Measurements from ENCODE around the gene STMN1. TPM values are rescaled to one million over a fixed set of nuclear protein-coding genes. Genes with fewer than 3 reads are reported as not detected.
"Not testable (repeated sequence)": the region's sequence is repeated elsewhere in the genome, so short reads cannot be mapped to it uniquely, and the experiment has no call there.

Gene STMN1
- total and polyA plus RNA-seq, 2 experiments from 2014 or later = 227 to 1,890 TPM

GRCh38 chr1:25932811-25933400 is 26.7 kb upstream of the STMN1 start:
- H4K20me1 ChIP-seq (replicated peaks; ENCODE audit: insufficient read depth); H3F3A ChIP-seq (replicated peaks; ENCODE audit: low read depth); H3K4me2 ChIP-seq; H3K4me3 Mint-ChIP-seq; H3K36me3 ChIP-seq (ENCODE audit: insufficient read depth); H3K27me3 ChIP-seq (ENCODE audit: insufficient read depth); H3K4me1 ChIP-seq (ENCODE audit: insufficient read depth); H3K36me3 Mint-ChIP-seq (ENCODE audit: low read depth); ATAC-seq; H3K4me3 ChIP-seq; H3K27ac Mint-ChIP-seq; H3K9me3 Mint-ChIP-seq; H3K9me2 ChIP-seq (ENCODE audit: insufficient read depth); H3K27ac ChIP-seq (ENCODE audit: low read depth); H3K27me3 Mint-ChIP-seq (ENCODE audit: insufficient read depth, low read depth, poor library complexity); H3K79me2 ChIP-seq (replicated peaks; ENCODE audit: insufficient read depth); DNase-seq (ENCODE audit: low spot score): not testable (repeated sequence)
- peak overlapping the region; percentile 83; the same call in 1 of the 2 replicates for H2AFZ ChIP-seq
- H3K4me1 Mint-ChIP-seq = peaks cover 13% of the 10 kb centered on the region; the same call in 1 of the 3 replicates

- Mint-ChIP-seq H3K4me1 (peaks cover 19% of the 10 kb centered on the region; the same call in 2 of the 3 replicates), H3K9me3 (no peaks in the 10 kb centered on the region), H3K36me3 (ENCODE audit: low read depth) (no peaks in the 10 kb centered on the region), H3K27ac (no peak overlapping the region), H3K27me3 (ENCODE audit: insufficient read depth, low read depth, poor library complexity) (no peaks in the 10 kb centered on the region), H3K4me3 (no peak overlapping the region)
- no peaks in the 10 kb centered on the region for H3K9me2 ChIP-seq (ENCODE audit: insufficient read depth)
- H3K27ac ChIP-seq (ENCODE audit: low read depth) = no peak overlapping the region
- H3K4me3 ChIP-seq = no peak overlapping the region
- H3K79me2 ChIP-seq (replicated peaks; ENCODE audit: insufficient read depth) = no peaks in the 10 kb centered on the region
- H3K27me3 ChIP-seq (ENCODE audit: insufficient read depth) = no peaks in the 10 kb centered on the region
- peaks cover 7% of the 10 kb centered on the region for H3K4me1 ChIP-seq (ENCODE audit: insufficient read depth)
- no peak overlapping the region for H3K4me2 ChIP-seq
- H4K20me1 ChIP-seq (replicated peaks; ENCODE audit: insufficient read depth) = no peaks in the 10 kb centered on the region
- no peaks in the 10 kb centered on the region for H3F3A ChIP-seq (replicated peaks; ENCODE audit: low read depth)
- H2AFZ ChIP-seq = no peak overlapping the region
- ATAC-seq (no peak), DNase-seq (ENCODE audit: low spot score) (no peak)
- H3K36me3 ChIP-seq (ENCODE audit: insufficient read depth) = no peaks in the 10 kb centered on the region
- TF ChIP-seq ZNF114 (CRISPR knock-in tag; IDR thresholded peaks at IDR 0.05) (no peak), JUNB (IDR thresholded peaks at IDR 0.05; ENCODE audit: unreplicated experiment) (no peak), ETS1 (IDR thresholded peaks at IDR 0.05) (no peak), CREB1 (CRISPR knock-in tag; IDR thresholded peaks at IDR 0.05; ENCODE audit: low read depth) (no peak), EZH2phosphoT487 (IDR thresholded peaks at IDR 0.05; ENCODE audit: unreplicated experiment) (no peak), ZNF331 (CRISPR knock-in tag; IDR thresholded peaks at IDR 0.05; ENCODE audit: low read depth) (no peak), EZH2 (IDR thresholded peaks at IDR 0.05; ENCODE audit: low read depth, unreplicated experiment) (no peak), STAT1 (IDR thresholded peaks at IDR 0.05; ENCODE audit: unreplicated experiment) (no peak), CTCF (conservative IDR thresholded peaks at IDR 0.05; ENCODE audit: low read depth in 2 of 2) (no peak), ZNF462 (CRISPR knock-in tag; IDR thresholded peaks at IDR 0.05) (no peak), POLR2AphosphoS5 (IDR thresholded peaks at IDR 0.05; ENCODE audit: low read depth) (no peak), NANOG (IDR thresholded peaks at IDR 0.05; ENCODE audit: borderline replicate concordance) (no peak)
Measured at GRCh38 chr1:25932321-25932720, 26.1 kb upstream of the STMN1 start.

Measured in GM23338 (cell line).